ENCODE results near the gene ABCC1.
A peak's percentile ranks its signal among the peaks of the same experiment; 100 is the strongest.

Gene ABCC1

DNA sequence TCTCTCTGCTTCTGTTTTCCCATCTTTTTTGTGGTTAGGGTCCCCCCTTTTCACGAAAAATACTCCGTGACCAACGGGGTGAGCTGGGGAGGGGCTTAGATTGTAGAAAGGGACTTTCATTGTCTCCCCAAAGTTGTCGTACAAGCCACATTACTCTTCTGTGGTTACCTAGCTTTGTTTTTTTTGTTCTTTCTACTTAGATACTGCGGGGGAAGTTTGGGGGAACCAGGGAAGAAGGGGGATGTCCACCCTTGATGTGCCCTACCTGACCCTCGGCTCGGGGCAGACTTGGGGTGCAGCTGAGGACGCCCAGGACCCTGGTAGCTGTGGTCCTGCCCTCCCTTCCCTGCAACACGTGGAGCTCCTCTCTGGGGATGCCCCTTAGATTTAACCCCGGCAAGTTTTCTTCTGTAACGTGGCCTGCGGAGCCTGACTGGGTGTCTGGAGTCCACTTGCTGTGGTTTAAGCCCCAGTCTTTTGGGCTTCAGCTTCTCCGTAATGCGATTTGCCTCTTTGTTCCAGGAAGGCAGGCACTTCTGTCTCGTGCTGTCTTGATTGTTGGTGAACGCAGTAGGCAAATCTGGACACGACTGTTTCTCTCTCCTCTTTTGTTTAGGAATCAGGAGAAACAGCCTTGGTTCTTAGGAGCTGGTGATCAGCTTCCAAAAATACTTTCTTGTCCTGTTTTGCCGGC is 892 bp downstream of the ABCC1 start:
- H3F3A ChIP-seq (ENCODE audit: insufficient read depth, low read length) = no peaks in the 10 kb centered on the region
- H3K4me3 ChIP-seq (ENCODE audit: low read depth, low read length, poor library complexity, severe bottlenecking) = peak overlapping the region; percentile 80
- no peak overlapping the region for H2AFZ ChIP-seq (ENCODE audit: low read length)
- H3K27me3 ChIP-seq (ENCODE audit: insufficient read depth, low read length) = no peaks in the 10 kb centered on the region
- H3K79me2 ChIP-seq (ENCODE audit: insufficient read depth, low read length) = peaks cover 57% of the 10 kb centered on the region
- H3K9ac ChIP-seq (ENCODE audit: low read length) = peak overlapping the region; percentile 95
- peaks cover 35% of the 10 kb centered on the region for H3K4me1 ChIP-seq (ENCODE audit: insufficient read depth, low read length, severe bottlenecking)
- no peaks in the 10 kb centered on the region for H3K9me3 ChIP-seq (ENCODE audit: low read length)
- peak overlapping the region; percentile 75 for H3K4me2 ChIP-seq (ENCODE audit: low read length)
- peak overlapping the region; percentile 79 for H3K27ac ChIP-seq (ENCODE audit: low read depth, low read length, poor library complexity, severe bottlenecking)
- no peak for TF ChIP-seq EZH2 (IDR thresholded peaks at IDR 0.05; ENCODE audit: borderline replicate concordance, low read length)
- TF ChIP-seq, protein P1, sequence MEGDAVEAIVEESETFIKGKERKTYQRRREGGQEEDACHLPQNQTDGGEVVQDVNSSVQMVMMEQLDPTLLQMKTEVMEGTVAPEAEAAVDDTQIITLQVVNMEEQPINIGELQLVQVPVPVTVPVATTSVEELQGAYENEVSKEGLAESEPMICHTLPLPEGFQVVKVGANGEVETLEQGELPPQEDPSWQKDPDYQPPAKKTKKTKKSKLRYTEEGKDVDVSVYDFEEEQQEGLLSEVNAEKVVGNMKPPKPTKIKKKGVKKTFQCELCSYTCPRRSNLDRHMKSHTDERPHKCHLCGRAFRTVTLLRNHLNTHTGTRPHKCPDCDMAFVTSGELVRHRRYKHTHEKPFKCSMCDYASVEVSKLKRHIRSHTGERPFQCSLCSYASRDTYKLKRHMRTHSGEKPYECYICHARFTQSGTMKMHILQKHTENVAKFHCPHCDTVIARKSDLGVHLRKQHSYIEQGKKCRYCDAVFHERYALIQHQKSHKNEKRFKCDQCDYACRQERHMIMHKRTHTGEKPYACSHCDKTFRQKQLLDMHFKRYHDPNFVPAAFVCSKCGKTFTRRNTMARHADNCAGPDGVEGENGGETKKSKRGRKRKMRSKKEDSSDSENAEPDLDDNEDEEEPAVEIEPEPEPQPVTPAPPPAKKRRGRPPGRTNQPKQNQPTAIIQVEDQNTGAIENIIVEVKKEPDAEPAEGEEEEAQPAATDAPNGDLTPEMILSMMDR (IDR thresholded peaks at IDR 0.05; ENCODE audit: low read length) = no peak
- H3K36me3 ChIP-seq (ENCODE audit: insufficient read depth, low read length) = peaks cover 1% of the 10 kb centered on the region; the same call in 1 of the 2 replicates
- no peaks in the 10 kb centered on the region for H3K9me2 ChIP-seq (ENCODE audit: low read depth, low read length)
- no peaks in the 10 kb centered on the region for H4K20me1 ChIP-seq (ENCODE audit: insufficient read depth, low read length)

DNA sequence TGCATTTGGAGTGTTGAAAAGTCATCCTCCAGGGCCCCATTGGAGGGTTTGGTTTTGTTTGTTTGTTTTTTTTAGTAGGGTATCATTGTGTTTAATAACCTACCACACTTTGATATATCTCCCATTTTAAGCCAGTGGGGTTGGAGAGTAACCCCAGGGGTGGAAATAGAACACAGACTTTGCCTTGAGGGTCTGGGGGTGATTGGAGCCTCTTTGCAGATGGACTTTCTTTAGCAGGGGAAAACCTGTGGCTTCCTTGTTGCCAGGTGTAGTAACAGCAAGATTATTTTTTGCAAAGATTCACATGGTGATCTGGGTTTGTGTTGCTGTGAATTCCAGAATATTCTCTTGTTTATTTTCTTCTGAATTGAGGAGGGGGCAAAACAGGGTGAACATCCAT is 1.5 kb downstream of the ABCC1 start:
- Histone ChIP-seq H3K9me3 (ENCODE audit: low read length) (no peaks in the 10 kb centered on the region), H3K4me2 (ENCODE audit: low read length) (peak overlapping the region; percentile 75), H3K27me3 (ENCODE audit: insufficient read depth, low read length) (no peaks in the 10 kb centered on the region), H4K20me1 (ENCODE audit: insufficient read depth, low read length) (no peaks in the 10 kb centered on the region), H3F3A (ENCODE audit: insufficient read depth, low read length) (no peaks in the 10 kb centered on the region), H3K9ac (ENCODE audit: low read length) (peak overlapping the region; percentile 95), H3K79me2 (ENCODE audit: insufficient read depth, low read length) (peaks cover 62% of the 10 kb centered on the region), H3K4me3 (ENCODE audit: low read depth, low read length, poor library complexity, severe bottlenecking) (peak overlapping the region; percentile 80), H3K4me1 (ENCODE audit: insufficient read depth, low read length, severe bottlenecking) (peaks cover 35% of the 10 kb centered on the region), H2AFZ (ENCODE audit: low read length) (no peak overlapping the region), H3K9me2 (ENCODE audit: low read depth, low read length) (no peaks in the 10 kb centered on the region), H3K27ac (ENCODE audit: low read depth, low read length, poor library complexity, severe bottlenecking) (peak overlapping the region; percentile 79), H3K36me3 (ENCODE audit: insufficient read depth, low read length) (peaks cover 6% of the 10 kb centered on the region; the same call in 1 of the 2 replicates)
- TF ChIP-seq, protein P1 (IDR thresholded peaks at IDR 0.05; ENCODE audit: low read length) = no peak
- TF ChIP-seq EZH2 (IDR thresholded peaks at IDR 0.05; ENCODE audit: borderline replicate concordance, low read length) = no peak

DNA sequence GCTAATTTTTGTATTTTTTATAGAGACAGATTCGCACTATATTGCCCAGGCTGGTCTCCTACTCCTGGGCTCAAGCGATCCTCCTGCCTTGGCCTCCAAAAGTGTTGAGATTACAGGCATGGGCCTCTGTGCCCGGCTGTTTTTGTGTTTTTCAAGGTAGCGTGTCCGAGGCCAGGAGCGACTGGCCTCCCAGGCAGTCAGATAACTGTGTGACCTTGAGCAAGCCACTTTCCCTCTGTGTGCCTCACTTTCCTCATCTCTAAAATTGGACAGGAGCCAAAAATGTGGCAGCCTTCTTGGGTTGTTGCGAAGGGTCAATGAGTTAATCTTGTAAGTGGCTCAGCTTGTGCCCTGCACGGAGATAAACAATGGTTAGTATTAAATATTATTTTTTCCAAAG is 2.4 kb downstream of the ABCC1 start:
- Histone ChIP-seq H3K36me3 (ENCODE audit: insufficient read depth, low read length) (peaks cover 6% of the 10 kb centered on the region; the same call in 1 of the 2 replicates), H3K27ac (ENCODE audit: low read depth, low read length, poor library complexity, severe bottlenecking) (peak overlapping the region; percentile 79), H4K20me1 (ENCODE audit: insufficient read depth, low read length) (no peaks in the 10 kb centered on the region), H3K9me2 (ENCODE audit: low read depth, low read length) (no peaks in the 10 kb centered on the region), H3K9me3 (ENCODE audit: low read length) (no peaks in the 10 kb centered on the region), H3K9ac (ENCODE audit: low read length) (peak overlapping the region; percentile 16; the same call in 1 of the 2 replicates), H3K4me1 (ENCODE audit: insufficient read depth, low read length, severe bottlenecking) (peaks cover 35% of the 10 kb centered on the region), H2AFZ (ENCODE audit: low read length) (no peak overlapping the region), H3K27me3 (ENCODE audit: insufficient read depth, low read length) (no peaks in the 10 kb centered on the region), H3K79me2 (ENCODE audit: insufficient read depth, low read length) (peaks cover 72% of the 10 kb centered on the region), H3K4me3 (ENCODE audit: low read depth, low read length, poor library complexity, severe bottlenecking) (peak overlapping the region; percentile 80), H3K4me2 (ENCODE audit: low read length) (peak overlapping the region; percentile 75), H3F3A (ENCODE audit: insufficient read depth, low read length) (no peaks in the 10 kb centered on the region)
- TF ChIP-seq, protein P1 (IDR thresholded peaks at IDR 0.05; ENCODE audit: low read length) = no peak
- no peak for TF ChIP-seq EZH2 (IDR thresholded peaks at IDR 0.05; ENCODE audit: borderline replicate concordance, low read length)
